ENCODE results near the gene SLC13A4.

DNA sequence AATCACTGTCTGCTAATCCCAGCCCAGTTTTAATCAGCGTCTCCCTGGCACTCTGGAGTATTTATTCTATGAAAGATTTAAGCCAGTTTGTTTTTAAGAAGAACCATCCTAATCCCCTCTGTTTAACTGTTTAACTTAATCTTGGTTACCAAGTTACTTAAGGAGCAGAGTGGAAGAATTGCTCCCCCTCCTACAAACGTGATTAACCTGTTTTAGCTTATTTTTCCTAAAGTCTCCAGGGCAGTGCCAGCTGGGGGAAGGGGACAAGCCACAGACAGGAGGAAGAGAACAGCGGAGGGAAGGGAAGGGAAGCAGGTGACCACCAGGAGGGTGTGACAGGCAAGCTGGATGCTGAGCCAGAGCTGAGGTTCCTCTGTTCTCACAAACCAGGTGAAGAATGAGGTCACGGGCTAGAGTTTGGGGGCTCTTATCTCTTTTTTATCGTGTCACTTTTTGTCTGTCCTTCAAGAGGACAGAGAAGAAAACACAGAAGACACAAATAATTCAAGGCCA lies 1.7 kb downstream of the SLC13A4 start:
- TF ChIP-seq, protein P1, sequence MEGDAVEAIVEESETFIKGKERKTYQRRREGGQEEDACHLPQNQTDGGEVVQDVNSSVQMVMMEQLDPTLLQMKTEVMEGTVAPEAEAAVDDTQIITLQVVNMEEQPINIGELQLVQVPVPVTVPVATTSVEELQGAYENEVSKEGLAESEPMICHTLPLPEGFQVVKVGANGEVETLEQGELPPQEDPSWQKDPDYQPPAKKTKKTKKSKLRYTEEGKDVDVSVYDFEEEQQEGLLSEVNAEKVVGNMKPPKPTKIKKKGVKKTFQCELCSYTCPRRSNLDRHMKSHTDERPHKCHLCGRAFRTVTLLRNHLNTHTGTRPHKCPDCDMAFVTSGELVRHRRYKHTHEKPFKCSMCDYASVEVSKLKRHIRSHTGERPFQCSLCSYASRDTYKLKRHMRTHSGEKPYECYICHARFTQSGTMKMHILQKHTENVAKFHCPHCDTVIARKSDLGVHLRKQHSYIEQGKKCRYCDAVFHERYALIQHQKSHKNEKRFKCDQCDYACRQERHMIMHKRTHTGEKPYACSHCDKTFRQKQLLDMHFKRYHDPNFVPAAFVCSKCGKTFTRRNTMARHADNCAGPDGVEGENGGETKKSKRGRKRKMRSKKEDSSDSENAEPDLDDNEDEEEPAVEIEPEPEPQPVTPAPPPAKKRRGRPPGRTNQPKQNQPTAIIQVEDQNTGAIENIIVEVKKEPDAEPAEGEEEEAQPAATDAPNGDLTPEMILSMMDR (IDR thresholded peaks at IDR 0.05) = no peak
- no peak for TF ChIP-seq POLR2A (IDR thresholded peaks at IDR 0.05)

All from uterus (tissue), 2 donors.